ENCODE results near the gene EXOC3L1. TPM values are rescaled to one million over a fixed set of nuclear protein-coding genes. Genes with fewer than 3 reads are reported as not detected.

Gene EXOC3L1
- total and polyA plus RNA-seq, 2 of the 13 experiments (the other 11 are each of a cell fraction or from before 2014, with no cell fraction given) = 0.12 TPM; not detected in 1

- TF ChIP-seq ZNF235 (CRISPR knock-in tag; IDR thresholded peaks at IDR 0.05; ENCODE audit: borderline replicate concordance) (no peak), CSRNP1 (CRISPR knock-in tag; IDR thresholded peaks at IDR 0.05) (0 out of 2 replicates have a peak, but pooled peaks have one; percentile 18), ZNF710 (CRISPR knock-in tag; IDR thresholded peaks at IDR 0.05; ENCODE audit: borderline replicate concordance) (0 out of 2 replicates have a peak, but pooled peaks have one; percentile 15), FOXK1 (CRISPR knock-in tag; IDR thresholded peaks at IDR 0.05; ENCODE audit: borderline replicate concordance, low read depth) (no peak), ZSCAN29 (CRISPR knock-in tag; conservative IDR thresholded peaks at IDR 0.05) (no peak; the same call in 1 of the 2 replicates), ZNF44 (CRISPR knock-in tag; IDR thresholded peaks at IDR 0.05) (0 out of 2 replicates have a peak, but pooled peaks have one; percentile 51), AKNA (CRISPR knock-in tag; IDR thresholded peaks at IDR 0.05; ENCODE audit: borderline replicate concordance) (no peak), REXO4 (CRISPR knock-in tag; IDR thresholded peaks at IDR 0.05; ENCODE audit: borderline replicate concordance) (no peak), ZSCAN30 (CRISPR knock-in tag; IDR thresholded peaks at IDR 0.05) (no peak)
- TF ChIP-seq, protein P1, sequence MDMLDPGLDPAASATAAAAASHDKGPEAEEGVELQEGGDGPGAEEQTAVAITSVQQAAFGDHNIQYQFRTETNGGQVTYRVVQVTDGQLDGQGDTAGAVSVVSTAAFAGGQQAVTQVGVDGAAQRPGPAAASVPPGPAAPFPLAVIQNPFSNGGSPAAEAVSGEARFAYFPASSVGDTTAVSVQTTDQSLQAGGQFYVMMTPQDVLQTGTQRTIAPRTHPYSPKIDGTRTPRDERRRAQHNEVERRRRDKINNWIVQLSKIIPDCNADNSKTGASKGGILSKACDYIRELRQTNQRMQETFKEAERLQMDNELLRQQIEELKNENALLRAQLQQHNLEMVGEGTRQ (IDR thresholded peaks at IDR 0.05; ENCODE audit: low read depth, low read length) = peak; percentile 77; the same call in 1 of the 2 replicates
- TF ChIP-seq, protein P1 (CRISPR knock-in tag; IDR thresholded peaks at IDR 0.05; ENCODE audit: borderline replicate concordance) = peak; percentile 94; the same call in 1 of the 2 replicates
- TF ChIP-seq, protein P2, sequence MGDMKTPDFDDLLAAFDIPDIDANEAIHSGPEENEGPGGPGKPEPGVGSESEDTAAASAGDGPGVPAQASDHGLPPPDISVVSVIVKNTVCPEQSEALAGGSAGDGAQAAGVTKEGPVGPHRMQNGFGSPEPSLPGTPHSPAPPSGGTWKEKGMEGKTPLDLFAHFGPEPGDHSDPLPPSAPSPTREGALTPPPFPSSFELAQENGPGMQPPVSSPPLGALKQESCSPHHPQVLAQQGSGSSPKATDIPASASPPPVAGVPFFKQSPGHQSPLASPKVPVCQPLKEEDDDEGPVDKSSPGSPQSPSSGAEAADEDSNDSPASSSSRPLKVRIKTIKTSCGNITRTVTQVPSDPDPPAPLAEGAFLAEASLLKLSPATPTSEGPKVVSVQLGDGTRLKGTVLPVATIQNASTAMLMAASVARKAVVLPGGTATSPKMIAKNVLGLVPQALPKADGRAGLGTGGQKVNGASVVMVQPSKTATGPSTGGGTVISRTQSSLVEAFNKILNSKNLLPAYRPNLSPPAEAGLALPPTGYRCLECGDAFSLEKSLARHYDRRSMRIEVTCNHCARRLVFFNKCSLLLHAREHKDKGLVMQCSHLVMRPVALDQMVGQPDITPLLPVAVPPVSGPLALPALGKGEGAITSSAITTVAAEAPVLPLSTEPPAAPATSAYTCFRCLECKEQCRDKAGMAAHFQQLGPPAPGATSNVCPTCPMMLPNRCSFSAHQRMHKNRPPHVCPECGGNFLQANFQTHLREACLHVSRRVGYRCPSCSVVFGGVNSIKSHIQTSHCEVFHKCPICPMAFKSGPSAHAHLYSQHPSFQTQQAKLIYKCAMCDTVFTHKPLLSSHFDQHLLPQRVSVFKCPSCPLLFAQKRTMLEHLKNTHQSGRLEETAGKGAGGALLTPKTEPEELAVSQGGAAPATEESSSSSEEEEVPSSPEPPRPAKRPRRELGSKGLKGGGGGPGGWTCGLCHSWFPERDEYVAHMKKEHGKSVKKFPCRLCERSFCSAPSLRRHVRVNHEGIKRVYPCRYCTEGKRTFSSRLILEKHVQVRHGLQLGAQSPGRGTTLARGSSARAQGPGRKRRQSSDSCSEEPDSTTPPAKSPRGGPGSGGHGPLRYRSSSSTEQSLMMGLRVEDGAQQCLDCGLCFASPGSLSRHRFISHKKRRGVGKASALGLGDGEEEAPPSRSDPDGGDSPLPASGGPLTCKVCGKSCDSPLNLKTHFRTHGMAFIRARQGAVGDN (CRISPR knock-in tag; IDR thresholded peaks at IDR 0.05) = peak; percentile 91
Observed at GRCh38 chr16:67150833-67151396, 39.0 kb downstream of the EXOC3L1 start, which contains the start of gene B3GNT9 (continued).

Data from HepG2 (cell line).